Neural progenitor cell (in vitro differentiated cells): ENCODE measurements around the gene POLD3. TPM values are rescaled to one million over a fixed set of nuclear protein-coding genes. Genes with fewer than 3 reads are reported as not detected.

Source experiments
- DNase-seq: peaks from one replicate; pipeline ENCODE4 v3.0.0-alpha.2; 2016; ENCODE audit warnings: low spot score
- H2AFZ ChIP-seq: fragments of 200-600 bp; sonication (generic); replicated peaks from 2 replicates; pipeline ENCODE4 v1.6.1; 2016; ENCODE audit warnings: antibody characterized with exemption
- H3F3A ChIP-seq: fragments of 200-600 bp; sonication (generic); 2 replicates; pipeline ENCODE4 v1.6.1; 2016; ENCODE audit warnings: antibody characterized with exemption, low read depth
- H3K27ac ChIP-seq: fragments of 200-600 bp; sonication (generic); 2 replicates; pipeline ENCODE4 v1.5.1; 2016; ENCODE audit warnings: mild to moderate bottlenecking
- H3K27me3 ChIP-seq: fragments of 200-600 bp; sonication (generic); 2 replicates; pipeline ENCODE4 v1.6.1; 2016; ENCODE audit warnings: mild to moderate bottlenecking, moderate library complexity
- H3K36me3 ChIP-seq: fragments of 200-600 bp; sonication (generic); 2 replicates; pipeline ENCODE4 v1.5.1; 2016
- H3K4me1 ChIP-seq: fragments of 200-600 bp; sonication (generic); 2 replicates; pipeline ENCODE4 v1.6.1; 2016; ENCODE audit warnings: mixed run types
- H3K4me2 ChIP-seq: fragments of 200-600 bp; sonication (generic); 2 replicates; pipeline ENCODE4 v1.6.1; 2016
- H3K4me3 ChIP-seq: fragments of 200-600 bp; sonication (generic); 2 replicates; pipeline ENCODE4 v1.5.1; 2016
- H3K79me2 ChIP-seq: fragments of 200-600 bp; sonication (generic); 2 replicates; pipeline ENCODE4 v1.6.1; 2016; ENCODE audit warnings: low read depth
- H3K9ac ChIP-seq: fragments of 200-600 bp; sonication (generic); 2 replicates; pipeline ENCODE4 v1.6.1; 2016
- H3K9me3 ChIP-seq: fragments of 200-600 bp; sonication (generic); 2 replicates; pipeline ENCODE4 v1.5.1; 2016; ENCODE audit warnings: low read depth
- H4K20me1 ChIP-seq: fragments of 200-600 bp; sonication (generic); 2 replicates; pipeline ENCODE4 v1.6.1; 2016; ENCODE audit warnings: low read depth
- H3K27ac Mint-ChIP-seq: 3 replicates; pipeline ENCODE4 v1.8.0; 2021; ENCODE audit warnings: mixed read lengths
- H3K27me3 Mint-ChIP-seq: 2 replicates; pipeline ENCODE4 v1.8.0; 2022; ENCODE audit warnings: low read depth, mild to moderate bottlenecking, inconsistent platforms, moderate library complexity, mixed read lengths; ENCODE audit not compliant: insufficient read depth
- H3K36me3 Mint-ChIP-seq: 3 replicates; pipeline ENCODE4 v1.8.0; 2021; ENCODE audit warnings: mixed read lengths
- H3K4me1 Mint-ChIP-seq: 3 replicates; pipeline ENCODE4 v1.8.0; 2021; ENCODE audit warnings: mixed read lengths
- H3K4me3 Mint-ChIP-seq: 3 replicates; pipeline ENCODE4 v1.8.0; 2021; ENCODE audit warnings: mild to moderate bottlenecking, moderate library complexity, mixed read lengths
- H3K9me3 Mint-ChIP-seq: 3 replicates; pipeline ENCODE4 v1.8.0; 2020; ENCODE audit warnings: mixed read lengths
- CTCF ChIP-seq: fragments of 200-600 bp; sonication (generic); IDR thresholded peaks from 2 replicates; pipeline ENCODE4 v1.5.1; 2017; ENCODE audit warnings: antibody characterized with exemption, mild to moderate bottlenecking
- EZH2 ChIP-seq: fragments of 200-600 bp; sonication (generic); IDR thresholded peaks from 2 replicates; pipeline ENCODE4 v1.6.1; 2017; ENCODE audit warnings: antibody characterized with exemption, mild to moderate bottlenecking, moderate library complexity
- EZH2phosphoT487 ChIP-seq: fragments of 200-600 bp; sonication (generic); IDR thresholded peaks from 2 replicates; pipeline ENCODE4 v1.6.1; 2017; ENCODE audit warnings: antibody characterized with exemption
- total RNA-seq: library from RNA; depleted of rRNA; stranded (reverse); fragments of >200 nt; gene quantifications from 2 replicates; pipeline ENCODE4 v1.2.3, GENCODE V29; 2015; ENCODE audit warnings: low replicate concordance

The POLD3 gene
- total RNA-seq, 1 donor from 2014 or later: 56.9 TPM

- no peak for TF ChIP-seq EZH2
- no peak for TF ChIP-seq CTCF
- TF ChIP-seq EZH2phosphoT487: no peak
- no peaks in the 10 kb centered on the region for H3K4me1 ChIP-seq
- H3K27me3 Mint-ChIP-seq: peaks cover 8% of the 10 kb centered on the region
Observed at GRCh38 chr11:74572349-74572748, 20.0 kb upstream of the POLD3 start.

GRCh38 chr11:74574563-74574962, 17.8 kb upstream of the POLD3 start:
- peaks cover 8% of the 10 kb centered on the region for H3K27me3 Mint-ChIP-seq
- no peaks in the 10 kb centered on the region for H3K9me3 ChIP-seq
- no peak overlapping the region for H3K27ac ChIP-seq
- DNase-seq: no peak
- no peaks in the 10 kb centered on the region for H3F3A ChIP-seq
- H3K4me3 Mint-ChIP-seq: no peak overlapping the region
- H3K4me3 ChIP-seq: no peak overlapping the region
- H3K36me3 Mint-ChIP-seq: no peaks in the 10 kb centered on the region
- no peak overlapping the region for H3K4me2 ChIP-seq
- no peak overlapping the region for H2AFZ ChIP-seq
- peaks cover 13% of the 10 kb centered on the region for H3K4me1 Mint-ChIP-seq
- H4K20me1 ChIP-seq: no peaks in the 10 kb centered on the region
- no peaks in the 10 kb centered on the region for H3K4me1 ChIP-seq
- TF ChIP-seq CTCF (no peak), EZH2 (no peak), EZH2phosphoT487 (no peak)
- H3K27me3 ChIP-seq: no peaks in the 10 kb centered on the region
- H3K9ac ChIP-seq: no peak overlapping the region
- no peaks in the 10 kb centered on the region for H3K9me3 Mint-ChIP-seq
- H3K79me2 ChIP-seq: no peaks in the 10 kb centered on the region
- no peaks in the 10 kb centered on the region for H3K36me3 ChIP-seq
- H3K27ac Mint-ChIP-seq: no peak overlapping the region

More at GRCh38 chr11:74572349-74572748, 20.0 kb upstream of the POLD3 start:
- Mint-ChIP-seq H3K36me3 (no peaks in the 10 kb centered on the region), H3K9me3 (no peaks in the 10 kb centered on the region), H3K4me3 (no peak overlapping the region), H3K27ac (no peak overlapping the region), H3K4me1 (peaks cover 2% of the 10 kb centered on the region)
- no peaks in the 10 kb centered on the region for H4K20me1 ChIP-seq
- no peaks in the 10 kb centered on the region for H3K79me2 ChIP-seq
- H3K27me3 ChIP-seq: no peaks in the 10 kb centered on the region
- H3K27ac ChIP-seq: no peak overlapping the region
- no peak overlapping the region for H3K4me3 ChIP-seq
- no peaks in the 10 kb centered on the region for H3K36me3 ChIP-seq
- no peaks in the 10 kb centered on the region for H3K9me3 ChIP-seq
- no peak for DNase-seq
- H3K4me2 ChIP-seq: no peak overlapping the region
- no peak overlapping the region for H2AFZ ChIP-seq
- no peak overlapping the region for H3K9ac ChIP-seq
- no peaks in the 10 kb centered on the region for H3F3A ChIP-seq

- H2AFZ ChIP-seq: no peak overlapping the region
- Mint-ChIP-seq H3K4me3 (no peak overlapping the region), H3K27me3 (peaks cover 8% of the 10 kb centered on the region), H3K9me3 (no peaks in the 10 kb centered on the region), H3K4me1 (peaks cover 18% of the 10 kb centered on the region), H3K36me3 (no peaks in the 10 kb centered on the region), H3K27ac (no peak overlapping the region)
- H3F3A ChIP-seq: no peaks in the 10 kb centered on the region
- no peak for TF ChIP-seq EZH2
- no peak for TF ChIP-seq EZH2phosphoT487
- no peak for TF ChIP-seq CTCF
- H3K9ac ChIP-seq: no peak overlapping the region
- no peaks in the 10 kb centered on the region for H3K36me3 ChIP-seq
- DNase-seq: no peak
- H3K27ac ChIP-seq: no peak overlapping the region
- no peaks in the 10 kb centered on the region for H4K20me1 ChIP-seq
- H3K27me3 ChIP-seq: no peaks in the 10 kb centered on the region
- H3K4me1 ChIP-seq: no peaks in the 10 kb centered on the region
- H3K4me3 ChIP-seq: no peak overlapping the region
- no peaks in the 10 kb centered on the region for H3K9me3 ChIP-seq
- no peak overlapping the region for H3K4me2 ChIP-seq
- no peaks in the 10 kb centered on the region for H3K79me2 ChIP-seq
Observed at GRCh38 chr11:74575999-74576398, 16.4 kb upstream of the POLD3 start.
